ENCODE measurements around the gene COQ9. TPM values are rescaled to one million over a fixed set of nuclear protein-coding genes. Genes with fewer than 3 reads are reported as not detected.

COQ9 gene
- total RNA-seq, 2 donors from 2014 or later: 38.7 to 56.0 TPM

DNA sequence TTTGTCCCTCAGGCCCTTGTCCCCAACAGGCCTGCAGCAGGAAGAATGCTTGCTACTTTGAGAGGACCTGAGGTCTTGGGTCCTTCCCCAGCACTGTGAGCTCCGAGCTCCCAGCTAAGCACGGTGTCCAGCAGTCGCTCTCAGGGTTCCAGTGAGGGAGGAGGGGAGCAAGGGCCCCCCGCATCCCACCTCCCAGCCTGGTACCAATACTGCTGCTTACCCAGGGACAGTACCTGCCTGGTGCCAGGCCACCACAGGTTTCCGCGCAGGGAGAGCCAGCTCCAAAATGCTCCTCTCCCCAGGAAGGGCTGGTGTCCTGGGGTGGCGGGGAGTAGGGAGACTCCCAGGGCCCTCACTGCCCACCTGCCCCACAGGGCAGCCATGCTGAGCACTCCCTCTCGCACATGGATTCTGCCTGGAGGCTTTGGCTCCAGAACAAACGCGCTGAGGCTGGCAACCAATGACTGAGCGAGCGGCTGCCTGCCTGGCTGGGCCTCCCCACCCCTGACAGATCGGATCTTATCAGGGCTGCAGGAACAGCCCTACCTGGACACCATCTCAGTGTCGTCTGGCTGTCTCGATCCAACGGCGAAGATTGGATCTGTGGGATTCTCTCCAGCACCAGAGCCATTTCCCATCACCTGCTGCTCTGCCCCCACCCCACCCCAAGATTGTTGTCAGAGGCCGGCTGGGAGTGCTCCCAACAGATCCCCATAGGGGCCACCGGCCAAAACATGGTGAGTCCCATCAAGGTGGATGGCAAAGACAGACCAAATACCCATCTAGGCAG is 36.6 kb downstream of the COQ9 start:
- no peaks in the 10 kb centered on the region for H3K27me3 ChIP-seq
- H3K36me3 ChIP-seq (replicated peaks in 1 of 2; ENCODE audit: insufficient read depth in 1 of 2, low read depth in 2 of 2): no peaks in the 10 kb centered on the region
- peaks cover 62% of the 10 kb centered on the region for H3K4me1 ChIP-seq
- no peaks in the 10 kb centered on the region for H3K9me3 ChIP-seq
- peak overlapping the region in 2 of 4 donors; percentile 51 to 55 for H3K27ac ChIP-seq
- 58 to 63% methylated on average over 7 to 18 of the region's 19 CpGs for WGBS, 2 donors
- intact Hi-C loops (cut with DNase I): no loop called here
- no peak overlapping the region for H3K4me3 ChIP-seq
- TF ChIP-seq POLR2A (IDR thresholded peaks at IDR 0.05) (no peak), CTCF (IDR thresholded peaks at IDR 0.05) (no peak)
- DNase-seq: peak in 2 of 4 donors; percentile 32 to 41
- ATAC-seq: no peak

DNA sequence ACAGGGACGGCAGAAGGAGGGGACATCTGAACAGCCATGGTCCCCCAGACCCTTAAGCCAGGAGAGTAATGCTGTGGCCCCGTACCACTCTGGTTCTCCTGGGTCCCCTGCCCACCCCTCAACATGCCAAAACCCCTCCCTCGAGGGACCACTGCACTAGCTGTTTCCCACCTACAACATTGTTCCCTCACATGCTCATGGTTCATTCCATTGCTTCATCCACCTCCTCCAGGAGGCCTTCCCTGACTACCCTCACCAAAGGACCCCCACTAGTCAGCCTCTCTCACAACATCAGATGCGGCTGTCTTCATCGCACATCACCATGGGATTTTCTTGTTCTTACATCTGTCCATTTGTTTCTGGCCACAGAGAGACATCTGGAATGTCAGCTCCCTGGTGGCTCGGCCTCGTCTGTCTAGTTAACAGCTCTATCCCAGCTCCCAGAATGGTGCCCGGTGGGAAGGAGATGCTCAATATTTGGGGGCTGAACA is 37.3 kb downstream of the COQ9 start:
- Histone ChIP-seq H3K4me3 (no peak overlapping the region), H3K27ac (peak overlapping the region in 3 of 4 donors; percentile 55 to 76 (median 68)), H3K36me3 (replicated peaks in 1 of 2; ENCODE audit: insufficient read depth in 1 of 2, low read depth in 2 of 2) (no peaks in the 10 kb centered on the region), H3K9me3 (no peaks in the 10 kb centered on the region), H3K27me3 (no peaks in the 10 kb centered on the region), H3K4me1 (peaks cover 55% of the 10 kb centered on the region)
- TF ChIP-seq CTCF (IDR thresholded peaks at IDR 0.05) (no peak), POLR2A (IDR thresholded peaks at IDR 0.05) (no peak)
- intact Hi-C loops (cut with DNase I): no loop called here
- WGBS, 2 donors: 92 to 96% methylated on average over 7 to 8 of the region's 8 CpGs
- DNase-seq: no peak
- no peak for ATAC-seq

- intact Hi-C loops (cut with DNase I): no loop called here
- H3K27ac ChIP-seq: peak overlapping the region; percentile 68 to 76 (median 69)
- H3K9me3 ChIP-seq: no peaks in the 10 kb centered on the region
- no peaks in the 10 kb centered on the region for H3K36me3 ChIP-seq (replicated peaks in 1 of 2; ENCODE audit: insufficient read depth in 1 of 2, low read depth in 2 of 2)
- ATAC-seq (peak; percentile 8), DNase-seq (peak in 2 of 4 donors; percentile 34 to 58)
- WGBS, 2 donors: 35 to 54% methylated on average over 6 to 13 of the region's 14 CpGs
- TF ChIP-seq CTCF (IDR thresholded peaks at IDR 0.05): no peak
- no peak for TF ChIP-seq POLR2A (IDR thresholded peaks at IDR 0.05)
- peaks cover 48% of the 10 kb centered on the region for H3K4me1 ChIP-seq
- H3K4me3 ChIP-seq: peak overlapping the region; percentile 22 to 48
- no peaks in the 10 kb centered on the region for H3K27me3 ChIP-seq
Measured at GRCh38 chr16:57485091-57485915, 38.0 kb downstream of the COQ9 start.

GRCh38 chr16:57485916-57486857 is 38.9 kb downstream of the COQ9 start, which contains the start of gene DOK4:
Gene DOK4 (minus strand): TSS chr16:57486493. CDS start chr16:57479507, 6,986 bp downstream.
- 1 to 3% methylated on average over 24 to 41 of the region's 73 CpGs for WGBS, 2 donors
- DNase-seq: peak; percentile 86 to 89 (median 86)
- TF ChIP-seq CTCF (IDR thresholded peaks at IDR 0.05) (no peak), POLR2A (IDR thresholded peaks at IDR 0.05) (peak in 2 of 3 donors; percentile 31 to 39)
- Histone ChIP-seq H3K27ac (peak within 1 kb of the TSS; percentile 68 to 76 (median 69)), H3K4me1 (peaks cover 39% of the 10 kb centered on the region), H3K9me3 (no peaks in the 10 kb centered on the region), H3K27me3 (no peaks in the 10 kb centered on the region), H3K4me3 (peak within 1 kb of the TSS; percentile 22 to 48), H3K36me3 (replicated peaks in 1 of 2; ENCODE audit: insufficient read depth in 1 of 2, low read depth in 2 of 2) (no peaks in the 10 kb centered on the region)
- intact Hi-C loops (cut with DNase I): no loop called here
- peak; percentile 95 for ATAC-seq
